Fibroblast of upper back skin (primary cell): ENCODE measurements around the gene ELOF1.
"Not testable (repeated sequence)": the region's sequence is repeated elsewhere in the genome, so short reads cannot be mapped to it uniquely, and the experiment has no call there.

ENCODE experiments used
- DNase-seq: peaks from one replicate; pipeline ENCODE4 v3.0.0-alpha.2; 2013

ELOF1 gene

DNA sequence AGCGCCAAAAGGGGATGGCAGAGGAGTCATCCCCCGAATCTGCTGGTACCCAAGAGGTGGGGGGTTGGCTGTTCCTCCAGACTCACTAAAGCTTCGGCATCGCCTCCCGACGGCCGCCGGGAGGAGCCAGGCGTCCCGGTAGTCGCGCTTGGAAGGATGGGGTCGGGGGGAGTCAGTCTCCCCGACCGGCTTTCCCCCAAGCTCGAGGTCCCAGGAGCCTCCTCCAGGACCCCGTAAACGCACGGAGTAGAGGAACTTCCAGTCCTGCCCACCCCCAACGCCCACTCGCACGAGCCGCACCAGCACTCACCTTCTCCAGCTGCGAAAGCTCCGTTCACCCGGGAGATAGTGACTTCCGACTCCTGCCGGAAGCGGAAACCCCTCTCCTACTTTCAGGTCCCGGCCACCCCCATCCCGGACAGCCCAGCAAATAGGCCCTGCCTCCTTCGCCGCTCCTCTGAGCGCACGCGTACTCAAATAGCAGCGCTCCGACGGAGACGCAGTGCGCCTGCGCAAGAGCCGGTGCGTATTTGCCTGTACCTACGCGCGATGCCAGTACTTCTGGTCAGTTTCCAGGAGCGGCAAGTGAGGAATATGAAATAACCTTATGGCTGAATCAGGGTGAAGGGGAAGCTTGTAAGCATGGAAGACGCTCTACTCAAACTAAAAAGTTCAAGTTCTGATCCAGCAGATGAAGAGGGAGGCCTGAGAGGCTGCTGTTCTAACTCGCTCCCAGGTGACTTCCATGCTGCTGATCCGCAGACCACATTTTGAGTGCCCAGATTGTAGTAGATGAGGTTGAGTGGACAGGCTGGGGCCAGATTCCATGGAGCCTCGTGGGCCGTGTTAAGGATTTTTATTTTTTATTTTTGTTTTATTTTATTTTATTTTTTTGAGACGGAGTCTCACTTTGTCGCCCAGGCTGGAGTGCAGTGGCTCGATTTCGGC is at the start of gene ELOF1:
Gene ELOF1, minus strand, starts transcription at position 350 of the 948 bp plus-strand sequence. CDS start 4,883 bp downstream, outside the sequence.
- DNase-seq, result peak; percentile 98

GRCh38 chr19:11606484-11606883 is 47.5 kb upstream of the ELOF1 start:
- DNase-seq, result no peak

DNA sequence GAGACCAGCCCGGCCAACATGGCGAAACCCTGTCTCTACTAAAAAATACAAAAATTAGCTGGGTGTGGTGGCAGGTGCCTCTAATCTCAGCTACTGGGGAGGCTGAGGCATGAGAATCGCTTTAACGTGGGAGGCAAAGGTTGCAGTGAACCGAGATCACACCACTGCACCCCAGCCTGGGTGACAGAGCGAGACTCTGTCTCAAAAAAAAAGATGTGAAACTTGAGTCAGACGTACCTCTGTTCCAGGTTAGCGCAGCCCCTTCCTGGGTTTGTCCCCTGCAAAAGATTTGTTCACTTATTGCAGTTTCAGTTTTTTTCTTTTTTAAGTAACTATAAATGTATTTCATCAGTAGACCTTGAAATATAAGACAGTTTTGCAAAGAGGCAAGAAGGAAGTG is 40.7 kb upstream of the ELOF1 start:
- not testable (repeated sequence) for DNase-seq

GRCh38 chr19:11598746-11599145 is 39.7 kb upstream of the ELOF1 start:
- no peak for DNase-seq

DNA sequence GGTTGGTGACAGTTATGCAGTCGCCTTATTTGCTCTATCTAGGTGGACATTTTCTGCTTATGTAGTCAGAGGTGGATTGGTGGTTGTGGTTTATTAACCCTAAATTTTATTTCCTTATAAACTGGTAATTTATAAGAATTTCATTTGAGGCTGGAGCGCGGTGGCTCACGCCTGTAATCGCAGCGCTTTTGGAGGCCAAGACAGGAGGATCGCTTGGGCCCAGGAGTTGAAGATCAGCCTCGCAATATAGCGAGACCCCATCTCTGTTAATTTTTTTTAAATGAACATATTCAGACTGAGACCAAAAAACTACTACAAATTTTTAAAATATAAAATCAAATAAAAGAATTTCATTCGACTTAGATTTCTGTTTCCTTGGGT is 39.1 kb upstream of the ELOF1 start:
- no peak for DNase-seq

GRCh38 chr19:11597202-11598102 is 38.4 kb upstream of the ELOF1 start, which contains the start of gene ZNF627:
ZNF627 (plus strand) TSS chr19:11597483; CDS start chr19:11597628, 145 bp downstream.
- DNase-seq, result peak; percentile 98

- no peak for DNase-seq
Observed at GRCh38 chr19:11596156-11596555, 37.1 kb upstream of the ELOF1 start.

DNA sequence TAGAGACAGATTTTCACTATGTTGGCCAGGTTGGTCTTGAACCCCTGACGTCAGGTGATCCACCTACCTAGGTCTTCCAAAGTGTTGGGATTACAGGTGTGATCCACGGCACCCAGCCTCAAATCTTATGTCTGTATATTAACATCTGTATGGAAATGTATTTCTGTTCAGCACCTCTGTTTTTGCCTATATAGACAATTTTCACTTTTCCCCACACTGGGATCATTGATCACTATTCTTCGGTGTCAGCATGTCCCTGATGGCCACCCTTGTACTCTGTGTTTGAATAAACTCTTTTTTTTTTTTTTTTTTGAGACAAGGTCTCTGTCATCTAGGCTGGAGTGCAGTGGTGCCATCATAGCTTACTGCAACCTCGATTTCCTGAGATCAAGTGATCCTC is 35.1 kb upstream of the ELOF1 start:
- no peak for DNase-seq

GRCh38 chr19:11587975-11588631 is 29.1 kb upstream of the ELOF1 start:
- no peak for DNase-seq

- peak; percentile 70 for DNase-seq
Observed at GRCh38 chr19:11587302-11587974, 28.4 kb upstream of the ELOF1 start.

DNA sequence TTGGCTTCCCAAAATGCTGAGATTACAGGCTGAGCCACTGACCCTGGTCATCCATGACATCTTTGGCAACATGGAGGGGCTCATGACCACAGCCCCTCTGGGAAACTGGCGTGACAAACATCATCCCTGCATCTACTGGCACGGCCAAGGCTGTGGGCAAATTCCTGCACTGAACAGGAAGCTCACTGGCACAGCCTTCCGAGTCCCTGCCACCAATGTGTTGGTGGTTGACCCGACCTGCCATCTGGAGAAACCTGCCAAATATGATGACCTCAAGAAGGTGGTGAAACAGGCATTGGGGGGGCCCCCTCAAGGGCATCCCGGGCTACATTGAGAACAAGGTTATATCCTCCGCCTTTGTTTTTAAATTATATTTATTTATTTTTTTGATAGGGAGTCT is 27.3 kb upstream of the ELOF1 start:
- DNase-seq, result no peak

DNA sequence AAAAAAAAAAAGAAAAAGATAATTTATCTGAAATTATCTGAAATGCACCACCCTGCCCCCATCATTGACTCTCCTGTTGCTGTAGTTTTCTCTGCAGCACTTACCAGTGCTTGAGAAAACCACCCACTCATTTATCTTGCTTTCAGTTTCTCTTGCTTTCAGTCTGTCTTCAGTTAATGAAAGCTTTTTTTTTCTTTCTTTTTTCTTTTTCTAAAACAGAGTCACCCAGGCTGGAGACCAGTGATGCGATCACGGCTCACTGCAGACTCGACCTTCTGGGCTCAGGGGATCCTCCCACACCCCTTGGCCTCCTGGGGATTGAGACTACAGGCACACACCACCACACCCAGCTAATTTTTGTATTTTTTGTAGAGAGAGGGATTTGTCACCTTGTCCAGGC is 22.7 kb upstream of the ELOF1 start:
- DNase-seq, result no peak

DNA sequence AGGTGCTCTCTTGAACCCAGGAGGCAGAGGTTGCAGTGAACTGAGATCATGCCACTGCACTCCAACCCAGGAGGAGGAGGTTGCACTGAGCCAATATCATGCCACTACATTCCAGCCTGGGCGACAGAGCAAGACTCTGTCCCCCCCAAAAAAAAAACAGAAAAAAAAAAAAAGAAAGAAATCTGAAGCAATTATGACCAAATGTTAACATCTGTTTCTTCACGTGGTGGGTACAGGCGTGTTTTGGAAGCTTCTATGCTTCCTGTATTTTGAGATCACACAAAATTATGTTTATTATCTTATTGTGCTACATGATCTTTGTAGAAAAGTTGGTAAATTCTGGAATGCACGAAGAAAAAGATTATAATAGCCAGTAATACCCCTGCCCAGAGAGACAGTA is 21.1 kb upstream of the ELOF1 start:
- no peak for DNase-seq

GRCh38 chr19:11578258-11579142 is 19.5 kb upstream of the ELOF1 start:
- no peak for DNase-seq

GRCh38 chr19:11577451-11578257 is 18.6 kb upstream of the ELOF1 start, which contains the start of gene ACP5:
ACP5 (minus strand) TSS chr19:11577645; CDS start chr19:11577317, 328 bp downstream.
- no peak for DNase-seq

DNA sequence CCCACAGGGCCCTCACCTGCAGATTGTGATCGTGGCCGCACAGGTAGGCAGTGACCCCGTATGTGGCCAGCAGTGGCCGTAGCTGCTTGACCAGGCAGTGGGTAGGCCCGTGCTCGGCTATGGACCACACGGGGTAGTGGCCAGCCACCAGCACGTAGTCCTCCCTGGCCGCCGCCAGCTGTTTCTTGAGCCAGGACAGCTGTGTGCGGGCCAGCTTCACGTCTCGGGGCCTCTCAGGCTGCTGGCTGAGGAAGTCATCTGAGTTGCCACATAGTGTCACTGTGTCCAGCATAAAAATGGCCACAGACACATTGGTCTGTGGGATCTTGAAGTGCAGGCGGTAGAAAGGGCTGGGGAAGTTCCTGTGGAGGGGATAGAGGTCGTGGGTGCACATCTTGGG is 17.2 kb upstream of the ELOF1 start:
- DNase-seq, result no peak

DNA sequence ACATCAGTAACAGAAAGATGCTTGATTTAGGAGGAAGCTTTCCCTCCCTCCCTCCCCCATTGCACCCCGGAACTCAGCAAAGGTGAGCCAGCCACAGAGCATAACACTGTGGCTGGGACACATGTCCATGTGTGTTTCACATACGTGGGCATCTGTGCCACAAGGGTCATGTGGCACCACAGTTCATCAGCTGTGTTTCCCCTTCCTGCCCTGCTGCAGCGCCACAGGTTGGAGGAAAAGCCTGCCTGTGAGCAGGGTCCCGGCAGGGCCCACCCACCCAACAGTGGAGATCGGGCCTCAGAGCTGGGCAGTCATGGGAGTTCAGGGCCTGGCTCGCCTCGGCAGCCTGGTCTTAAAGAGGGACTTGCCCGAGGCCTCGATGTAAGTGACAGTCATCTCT is 15.7 kb upstream of the ELOF1 start:
- no peak for DNase-seq

GRCh38 chr19:11573763-11574162 is 14.7 kb upstream of the ELOF1 start:
- not testable (repeated sequence) for DNase-seq

DNA sequence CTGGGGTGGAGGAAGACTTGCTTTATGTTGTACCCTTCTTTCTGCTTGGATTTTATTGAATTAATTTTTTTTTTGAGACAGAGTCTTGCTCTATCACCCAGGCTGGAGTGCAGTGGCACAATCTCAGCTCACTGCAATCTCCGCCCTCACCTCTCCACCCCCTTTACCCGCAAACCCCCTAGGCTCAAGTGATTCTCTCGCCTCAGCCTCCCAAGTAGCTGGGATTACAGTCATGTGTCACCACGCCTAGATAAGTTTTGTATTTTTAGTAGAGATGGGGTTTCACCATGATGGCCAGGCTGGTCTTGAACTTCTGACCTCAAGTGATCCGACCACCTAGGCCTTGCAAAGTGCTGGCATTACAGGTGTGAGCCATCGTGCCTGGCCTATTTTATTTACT is 14.3 kb upstream of the ELOF1 start:
- not testable (repeated sequence) for DNase-seq

DNA sequence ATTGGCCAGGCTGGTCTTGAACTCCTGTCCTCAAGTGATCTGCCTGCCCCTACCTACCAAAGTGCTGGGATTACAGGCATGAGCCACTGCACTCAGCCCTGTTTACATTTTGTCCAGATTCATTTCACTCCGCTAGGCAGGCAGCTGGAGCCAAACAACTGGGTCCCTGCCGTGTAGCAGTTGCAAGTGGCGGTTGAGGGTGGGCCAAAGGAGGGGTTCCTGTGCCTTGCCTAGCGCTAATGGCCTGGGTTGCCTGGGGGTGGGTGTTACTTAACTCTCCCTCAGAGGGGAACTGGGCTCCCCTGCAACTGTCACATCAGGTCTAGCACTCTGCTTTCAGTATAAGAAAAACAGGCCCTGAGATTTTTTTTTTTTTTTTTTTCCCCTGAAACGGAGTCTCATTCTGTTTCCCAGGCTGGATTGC is 11.0 kb upstream of the ELOF1 start:
- DNase-seq, result no peak
